NCI-H2081 treated with DMSO at 0.1 percent for 48 hours (cell line): ENCODE results near the gene CENPU.
A peak's percentile ranks its signal among the peaks of the same experiment; 100 is the strongest.
"Not testable (repeated sequence)": the region's sequence is repeated elsewhere in the genome, so short reads cannot be mapped to it uniquely, and the experiment has no call there.

ENCODE experiments used
- DNase-seq: peaks from one replicate; lab custom pipeline; 2025; lab: John Stamatoyannopoulos, UW

CENPU gene

DNA sequence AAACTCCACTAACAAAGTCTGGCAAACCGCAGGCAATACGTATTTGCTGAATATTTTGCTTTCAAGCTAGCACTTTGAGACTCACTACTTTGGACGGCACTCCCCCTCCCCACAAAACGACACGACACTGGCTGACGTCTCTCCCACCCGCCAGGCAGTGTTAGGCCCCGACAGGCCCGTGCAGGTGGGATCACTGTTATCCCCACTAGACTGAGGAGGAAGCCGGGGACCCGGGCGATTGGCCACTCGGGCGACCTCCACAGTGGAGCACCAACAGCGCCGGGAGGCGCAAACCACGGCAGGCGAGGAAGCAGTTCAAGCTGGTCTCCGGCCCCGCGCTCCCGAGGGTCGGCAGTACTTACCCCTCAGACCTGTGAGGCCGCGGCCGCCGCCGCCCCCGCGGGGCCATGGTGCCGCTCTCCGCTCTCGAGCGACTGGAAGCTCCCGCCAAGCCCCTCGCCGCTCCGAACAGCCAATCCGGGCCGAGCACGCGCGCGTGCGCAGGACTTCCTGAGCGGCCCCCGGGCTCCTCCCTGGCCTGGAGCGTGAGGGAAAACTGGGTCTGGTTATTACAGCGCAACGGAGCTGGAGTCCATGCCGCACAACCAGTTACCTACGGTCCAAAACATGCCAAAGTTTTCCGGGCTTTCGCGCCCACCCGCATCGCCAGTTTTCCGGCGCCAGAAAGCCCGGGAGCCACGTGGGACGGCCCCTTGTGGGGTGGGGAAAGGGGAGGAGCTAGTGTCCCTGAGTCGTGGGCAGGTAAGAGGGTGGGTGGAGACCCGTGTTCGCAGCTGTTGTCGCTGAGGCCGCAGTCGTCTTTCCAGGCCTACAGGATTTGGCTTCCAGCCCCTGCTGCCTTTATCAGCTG is at the start of gene CENPU:
Gene CENPU, minus strand, starts transcription at position 443 of the 871 bp plus-strand sequence. Its CDS starts 34 bp downstream, at position 409.
- peak; percentile 91 for DNase-seq

DNA sequence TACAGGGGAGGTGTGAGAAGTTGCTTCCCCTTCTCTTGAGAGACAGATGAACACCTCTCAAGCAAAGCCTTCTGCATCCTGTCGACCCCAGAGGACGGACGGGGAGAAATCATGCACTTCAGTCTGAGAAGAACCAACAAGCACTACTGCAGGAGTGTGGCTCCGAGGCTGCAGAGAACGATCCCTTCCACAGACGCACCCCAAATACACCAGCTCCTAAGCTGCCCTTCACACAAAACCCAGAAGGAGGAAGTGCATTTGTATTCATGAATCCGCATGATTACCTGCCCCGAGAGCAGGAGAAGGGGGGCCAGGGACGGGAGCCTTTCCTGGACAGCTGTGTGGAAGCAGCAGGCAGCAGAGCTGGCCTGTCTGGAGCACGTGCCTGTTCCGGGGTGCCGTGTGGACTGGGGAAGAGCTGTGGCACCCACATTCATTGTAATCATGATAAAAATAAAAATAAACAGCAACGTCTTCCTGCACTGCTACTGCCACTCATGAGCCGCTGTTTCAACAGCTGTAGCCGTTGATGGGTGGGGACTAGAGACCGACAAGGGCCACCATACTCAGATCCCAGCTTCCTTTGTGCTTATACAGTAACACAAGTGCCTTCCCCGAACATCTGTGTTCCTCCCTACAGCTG is 49.0 kb upstream of the CENPU start:
- no peak for DNase-seq

DNA sequence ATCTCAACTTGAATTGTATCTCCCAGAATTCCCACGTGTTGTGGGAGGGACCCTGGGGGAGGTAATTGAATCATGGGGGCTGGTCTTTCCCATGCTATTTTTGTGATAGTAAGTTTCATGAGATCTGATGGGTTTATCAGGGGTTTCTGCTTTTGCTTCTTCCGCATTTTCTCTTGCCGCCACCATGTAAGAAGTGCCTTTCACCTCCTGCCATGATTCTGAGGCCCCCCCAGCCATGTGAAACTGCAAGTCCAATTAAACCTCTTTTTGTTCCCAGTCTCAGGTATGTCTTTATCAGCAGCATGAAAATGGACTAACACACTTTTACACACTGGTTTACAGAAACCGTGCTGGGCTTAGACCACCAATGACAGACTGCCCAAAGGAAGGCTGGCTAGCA is 45.3 kb upstream of the CENPU start:
- DNase-seq, result not testable (repeated sequence)

- DNase-seq, result no peak
These were observed 44.4 kb upstream of the CENPU start for GRCh38 chr4:184778325-184778724.

GRCh38 chr4:184776821-184777220 is 42.9 kb upstream of the CENPU start:
- DNase-seq, result no peak

- DNase-seq, result no peak
These were observed 42.1 kb upstream of the CENPU start for GRCh38 chr4:184775854-184776555.

DNA sequence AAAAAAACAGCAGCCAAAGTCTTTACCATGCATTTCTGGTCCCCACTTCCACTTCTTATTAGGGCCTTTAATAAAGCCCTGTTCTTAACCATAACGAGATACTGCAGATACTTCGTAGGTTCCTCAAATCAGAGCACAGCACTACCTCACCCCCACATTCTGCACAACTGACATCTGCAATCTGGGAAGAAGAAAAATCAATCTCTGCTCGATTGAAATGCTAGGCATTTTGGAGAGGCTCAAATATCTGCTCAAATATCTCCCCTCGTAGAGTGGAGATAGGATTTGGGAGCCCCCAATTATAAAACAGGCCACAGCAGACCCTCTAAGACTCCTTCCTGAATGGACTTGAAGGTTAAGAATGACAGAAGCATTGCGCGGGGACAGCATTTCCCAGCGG is 40.3 kb upstream of the CENPU start:
- no peak for DNase-seq

DNA sequence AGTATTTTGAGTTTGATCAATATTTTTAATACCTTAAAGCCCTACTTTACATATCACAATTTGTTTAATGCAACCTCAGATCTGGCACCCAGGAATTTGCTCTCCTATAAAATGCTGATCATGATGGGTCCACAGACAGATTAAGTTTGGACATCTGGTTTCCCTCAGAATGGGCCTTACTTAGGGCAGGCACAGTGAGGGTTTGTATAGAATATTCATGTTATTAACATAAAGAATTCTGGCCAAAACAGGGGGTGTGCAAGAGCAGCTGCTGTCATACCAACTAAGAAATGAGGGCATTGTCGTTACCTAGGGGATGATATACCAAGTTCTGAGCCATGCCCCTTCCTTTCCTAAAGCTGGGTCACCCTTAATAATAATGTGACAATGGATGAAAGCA is 37.5 kb upstream of the CENPU start:
- no peak for DNase-seq

DNA sequence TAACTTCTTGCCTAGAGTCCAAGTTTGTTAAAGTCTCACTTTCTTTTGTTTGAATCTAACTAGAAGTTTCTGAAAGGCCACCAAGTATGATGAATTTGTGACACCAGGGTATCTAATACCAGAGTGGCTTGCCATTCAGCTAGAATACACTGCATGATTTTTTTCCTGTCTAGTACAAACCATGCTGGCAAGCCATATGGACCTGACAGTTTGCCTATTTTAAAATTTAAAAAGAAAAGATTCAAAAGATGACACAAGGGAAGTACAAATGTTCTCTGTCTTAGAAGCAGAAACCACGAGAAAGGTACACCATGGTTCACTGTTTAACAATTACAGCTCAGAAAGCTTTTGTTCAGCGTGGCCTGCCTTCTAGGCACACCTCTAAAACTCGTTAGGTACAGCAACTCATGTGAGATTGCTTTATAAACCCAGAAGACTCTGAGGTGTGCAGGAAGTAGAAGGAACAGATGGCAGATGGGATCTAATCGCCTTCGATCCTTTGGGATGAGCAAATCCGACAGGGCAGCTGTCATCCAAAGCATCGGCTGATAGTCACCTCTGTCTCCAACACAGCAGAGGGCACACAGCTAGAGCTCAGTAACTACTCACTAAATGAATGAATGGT is 35.4 kb upstream of the CENPU start:
- DNase-seq, result no peak

- DNase-seq, result no peak
These were observed 34.4 kb upstream of the CENPU start for GRCh38 chr4:184768296-184768695.

DNA sequence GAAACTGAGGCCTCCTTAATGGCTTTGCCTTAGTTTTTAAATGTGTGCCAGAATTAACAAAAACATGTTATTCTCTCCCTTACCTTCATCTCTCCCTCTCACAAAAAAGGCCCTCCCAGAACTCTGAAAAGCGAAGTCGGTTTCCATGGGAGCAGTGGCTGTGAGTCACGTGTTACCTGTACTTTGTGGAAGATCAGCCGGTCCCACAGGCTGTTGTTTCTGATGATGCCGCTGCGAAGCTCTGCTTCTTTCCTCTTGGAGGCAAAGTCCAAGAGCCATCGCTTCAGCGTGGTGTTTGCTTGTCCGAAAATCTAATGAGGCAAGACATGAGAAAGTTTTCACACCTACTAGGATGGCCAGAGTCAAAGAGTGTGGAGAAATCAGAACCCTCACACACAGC is 32.5 kb upstream of the CENPU start:
- no peak for DNase-seq

GRCh38 chr4:184765473-184766340 is 31.8 kb upstream of the CENPU start:
- DNase-seq, result no peak

GRCh38 chr4:184764601-184765000 is 30.7 kb upstream of the CENPU start:
- DNase-seq, result no peak

GRCh38 chr4:184763150-184763780 is 29.4 kb upstream of the CENPU start:
- DNase-seq, result no peak

DNA sequence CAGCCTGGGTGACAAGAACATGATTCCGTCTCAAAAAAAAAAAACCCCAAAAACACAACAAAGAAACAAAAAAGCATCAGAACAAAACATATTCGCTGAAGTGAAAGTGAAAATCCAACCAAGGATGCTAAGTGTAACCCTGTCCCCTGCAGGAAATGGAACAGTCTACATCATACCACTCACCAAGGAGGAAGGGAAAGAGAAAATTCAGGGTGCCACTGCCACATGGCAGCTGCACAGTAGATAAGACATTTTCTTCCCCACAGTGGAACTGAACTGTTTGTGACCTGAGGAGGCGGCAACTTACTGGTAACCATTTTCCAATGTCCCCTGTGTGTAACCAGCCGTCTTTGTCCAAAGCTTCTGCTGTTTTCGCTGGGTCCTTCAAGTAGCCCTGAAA is 28.2 kb upstream of the CENPU start:
- DNase-seq, result no peak

DNA sequence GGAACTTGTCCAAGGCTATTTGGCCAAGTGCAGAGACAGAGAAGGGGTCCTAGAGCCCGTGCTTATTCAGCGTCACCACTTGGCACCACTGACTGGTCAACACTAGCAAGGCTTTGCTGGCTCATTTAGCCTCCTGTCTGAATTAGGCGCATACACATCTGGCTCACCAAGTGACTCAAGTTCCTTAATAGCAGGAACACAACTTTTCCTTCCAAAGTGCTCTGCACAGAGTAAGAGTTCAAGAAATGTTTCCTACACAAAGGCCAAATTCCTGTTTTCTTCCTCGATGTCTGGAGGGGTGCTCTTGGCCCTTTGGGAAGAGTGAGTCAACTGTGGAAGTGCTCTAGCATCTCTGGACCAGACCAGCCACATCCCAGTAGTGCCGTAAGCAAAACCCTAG is 26.8 kb upstream of the CENPU start:
- DNase-seq, result no peak

- no peak for DNase-seq
These were observed 23.9 kb upstream of the CENPU start for GRCh38 chr4:184757810-184758209.

- DNase-seq, result no peak
These were observed 22.5 kb upstream of the CENPU start for GRCh38 chr4:184756399-184756798.

GRCh38 chr4:184755278-184755677 is 21.4 kb upstream of the CENPU start:
- no peak for DNase-seq

DNA sequence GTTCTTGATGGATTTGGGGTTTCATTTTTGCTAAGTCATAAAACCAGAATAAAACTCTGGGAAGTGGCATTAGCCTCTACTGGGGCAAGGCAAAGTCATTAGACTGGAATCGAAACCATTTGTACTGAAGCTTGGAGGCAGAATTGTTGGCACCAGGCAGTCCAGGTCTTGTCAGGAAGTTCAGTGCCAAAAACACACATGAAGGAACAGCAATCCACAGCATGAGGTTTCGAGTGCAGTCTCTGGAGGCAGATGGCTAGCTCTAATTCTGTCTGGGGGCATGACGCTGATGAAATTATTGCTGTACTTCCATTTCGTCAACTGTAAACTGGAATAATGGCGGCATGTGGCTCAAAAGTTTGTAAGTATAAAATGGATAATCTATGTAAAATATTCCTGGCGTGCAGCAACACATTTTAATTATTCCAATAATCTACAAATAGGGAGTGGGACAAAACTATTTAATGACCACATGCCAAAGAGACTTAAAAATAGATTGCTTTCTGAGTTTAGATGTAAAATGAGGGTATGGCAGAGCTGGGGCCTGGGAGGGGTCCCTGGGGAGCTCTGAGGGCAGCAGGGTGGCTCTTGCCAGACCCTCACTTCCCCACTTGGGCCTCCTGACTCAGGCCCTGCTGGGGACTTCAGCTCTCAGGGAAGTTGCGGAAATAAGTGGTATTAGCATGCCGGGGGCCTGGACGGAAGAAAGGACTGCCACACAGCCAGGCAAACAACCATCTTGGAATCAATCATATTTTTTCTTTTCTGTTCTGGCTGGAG is 18.8 kb upstream of the CENPU start:
- no peak for DNase-seq
